Vagina (tissue), 2 donors: ENCODE data around the gene FAM120B.

Experiments
- CTCF ChIP-seq, 3 experiments: fragments of 450-650 bp in 2 of 3; fragments of 200-600 bp in 1 of 3; sonication (generic) in 1 of 3; IDR thresholded peaks; one replicate each; pipeline ENCODE4 v1.5.1; 2017 to 2019; ENCODE audit warnings: antibody characterized with exemption in 3 of 3, mild to moderate bottlenecking in 2 of 3, moderate library complexity in 2 of 3
- POLR2AphosphoS5 ChIP-seq, 2 donors: sonication (generic); formaldehyde crosslinking; IDR thresholded peaks; one replicate each; pipeline ENCODE4 v1.9.0; 2017; ENCODE audit warnings: antibody characterized with exemption in 2 of 2, mild to moderate bottlenecking in 2 of 2, low read depth in 1 of 2; ENCODE audit not compliant: insufficient read depth in 1 of 2

GRCh38 chr6:170264086-170264485, 42.5 kb upstream of the FAM120B start:
- TF ChIP-seq POLR2AphosphoS5 (IDR thresholded peaks at IDR 0.05; ENCODE audit: insufficient read depth in 1 of 2, low read depth in 1 of 2) (no peak), CTCF (IDR thresholded peaks at IDR 0.05) (no peak)
